ENCODE results near the gene HMGCL. TPM values are rescaled to one million over a fixed set of nuclear protein-coding genes. Genes with fewer than 3 reads are reported as not detected.

Gene HMGCL
- total RNA-seq, 1 experiment from 2014 or later, result 41.8 TPM

- DNase-seq (ENCODE audit: low read depth), result no peak
Measured at GRCh38 chr1:23776217-23776616, 49.0 kb downstream of the HMGCL start.

DNA sequence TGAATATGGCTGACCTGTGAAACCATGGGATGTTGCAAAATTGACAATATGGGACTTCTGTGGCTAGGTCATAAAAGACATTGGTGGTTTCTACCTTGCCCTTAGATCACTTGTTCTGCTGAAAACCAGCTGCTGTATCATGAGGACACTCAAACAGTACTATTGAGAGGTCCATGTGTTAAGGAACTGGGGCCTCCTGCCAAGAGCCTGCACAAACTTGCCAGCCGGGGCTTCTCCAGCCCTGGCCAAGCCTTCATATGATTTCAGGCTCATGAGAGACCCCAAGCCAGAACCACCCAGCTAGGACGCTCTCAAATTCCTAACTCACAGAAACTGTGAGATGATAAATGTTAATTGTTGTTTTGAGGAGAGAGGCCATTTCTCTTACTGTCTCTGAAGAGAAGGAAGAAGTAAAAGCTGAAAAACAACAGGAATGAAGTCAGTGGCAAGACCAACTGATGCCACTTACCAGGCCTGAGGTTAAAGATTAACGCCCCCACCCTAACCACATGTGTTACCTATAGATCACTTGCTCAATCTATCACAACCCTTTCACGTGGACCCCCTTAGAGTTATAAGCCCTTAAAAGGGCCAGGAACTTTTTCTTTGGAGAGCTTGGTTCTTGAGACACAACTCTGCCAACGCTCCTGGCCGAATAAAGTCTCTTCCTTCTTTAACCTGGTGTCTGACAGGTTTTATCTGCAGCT lies 50.9 kb downstream of the HMGCL start:
- no peak for DNase-seq (ENCODE audit: low read depth)

DNA sequence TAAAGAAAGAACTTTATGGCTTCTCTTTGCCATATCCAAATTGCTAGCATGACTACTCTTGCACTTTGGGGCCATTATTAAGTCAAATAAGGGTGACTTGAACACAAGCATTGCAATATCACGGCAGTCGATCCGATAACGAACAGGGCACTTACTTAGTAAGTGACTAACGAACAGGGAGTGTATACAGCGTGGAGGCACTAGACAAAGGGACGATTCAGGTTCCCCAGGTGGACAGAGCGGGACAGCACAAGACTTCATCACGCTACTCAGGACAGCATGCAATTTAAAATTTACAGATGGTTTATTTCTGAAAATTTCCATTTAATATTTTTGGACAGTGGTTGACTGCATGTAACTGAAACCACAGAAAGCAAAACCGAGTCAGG lies 52.4 kb downstream of the HMGCL start:
- no peak for DNase-seq (ENCODE audit: low read depth)

- peak; percentile 82 for DNase-seq (ENCODE audit: low read depth)
Measured at GRCh38 chr1:23772049-23772853, 53.0 kb downstream of the HMGCL start.

DNA sequence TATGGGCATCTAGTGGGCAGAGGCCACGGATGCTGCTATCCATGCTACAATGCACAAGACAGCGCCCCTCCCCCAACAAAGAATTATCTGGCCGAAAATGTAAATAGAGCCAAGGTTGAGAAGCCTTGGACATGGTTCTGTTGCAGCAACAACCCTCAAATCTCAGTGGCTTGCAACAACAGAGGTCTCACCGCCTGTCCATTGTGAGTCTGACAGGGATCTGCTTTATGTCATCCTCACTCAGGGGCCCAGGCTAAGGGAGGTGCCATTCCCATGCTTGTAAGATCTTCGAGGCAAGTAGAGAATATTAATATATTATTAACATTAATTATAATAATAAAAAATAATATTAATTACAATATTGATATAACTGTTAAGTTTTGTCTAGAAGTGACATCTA lies 56.5 kb downstream of the HMGCL start:
- DNase-seq (ENCODE audit: low read depth), result no peak

DNA sequence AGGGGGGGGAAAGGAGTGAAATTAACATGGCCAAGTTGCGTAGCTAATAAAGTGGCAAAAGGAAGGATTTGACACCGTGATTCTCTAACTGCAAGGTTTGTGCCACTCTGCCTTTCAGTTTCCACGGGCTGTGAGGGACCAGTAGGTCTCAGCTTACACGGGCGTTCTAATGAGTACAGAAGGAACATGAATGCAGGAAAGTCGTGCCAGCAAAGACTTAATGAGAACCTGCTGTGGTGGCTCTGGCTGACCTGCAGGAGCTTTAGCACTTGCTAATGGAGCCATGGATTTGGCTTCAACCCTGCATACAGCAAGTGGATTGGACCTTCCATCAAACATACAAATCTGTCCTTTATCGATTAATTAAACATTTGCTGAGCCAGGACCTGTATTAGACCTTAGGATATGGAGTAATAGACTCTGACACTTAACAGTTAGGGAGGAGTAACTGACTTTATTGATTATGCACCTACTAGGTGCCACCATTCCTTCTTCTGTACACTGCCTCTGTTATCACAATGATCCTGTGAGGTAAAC lies 62.1 kb downstream of the HMGCL start:
- DNase-seq (ENCODE audit: low read depth), result no peak

DNA sequence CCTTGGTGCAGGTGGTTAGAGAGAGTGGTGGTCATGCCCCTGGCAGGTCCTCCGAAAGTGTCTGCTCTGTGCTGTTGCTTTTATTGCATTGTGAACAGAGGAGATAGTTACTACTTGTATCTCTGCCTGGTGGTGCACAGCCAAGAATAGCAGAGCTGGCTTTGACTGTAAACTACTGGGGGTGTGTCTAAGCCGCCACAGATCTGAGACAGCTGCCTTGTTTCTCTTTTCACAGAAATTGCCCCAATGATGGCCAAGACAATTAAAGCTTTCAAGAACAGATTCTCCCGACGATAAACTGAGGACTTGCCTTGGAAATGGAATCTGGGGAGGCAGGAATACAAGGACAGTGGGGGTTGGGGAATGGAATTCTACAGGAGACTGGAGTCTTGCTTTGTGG lies 66.0 kb downstream of the HMGCL start:
- no peak for DNase-seq (ENCODE audit: low read depth)

DNA sequence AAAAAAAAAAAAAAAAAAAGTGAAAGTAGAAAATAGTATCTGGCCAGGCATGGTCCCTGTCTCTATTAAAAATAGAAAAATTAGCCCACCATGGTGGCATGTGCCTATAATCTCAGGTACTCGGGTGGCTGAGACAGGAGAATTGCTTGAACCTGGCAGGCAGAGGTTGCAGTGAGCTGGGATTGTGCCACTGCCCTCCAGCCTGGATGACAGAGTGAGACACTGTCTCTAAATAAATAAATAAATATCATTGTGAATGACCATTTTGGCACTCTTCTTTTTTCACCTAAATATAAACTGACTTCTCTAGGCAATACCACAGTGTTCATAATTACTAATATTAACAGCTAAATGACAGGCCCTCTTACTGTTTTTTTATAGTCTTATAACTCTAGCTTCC lies 67.4 kb downstream of the HMGCL start:
- DNase-seq (ENCODE audit: low read depth), result no peak

DNA sequence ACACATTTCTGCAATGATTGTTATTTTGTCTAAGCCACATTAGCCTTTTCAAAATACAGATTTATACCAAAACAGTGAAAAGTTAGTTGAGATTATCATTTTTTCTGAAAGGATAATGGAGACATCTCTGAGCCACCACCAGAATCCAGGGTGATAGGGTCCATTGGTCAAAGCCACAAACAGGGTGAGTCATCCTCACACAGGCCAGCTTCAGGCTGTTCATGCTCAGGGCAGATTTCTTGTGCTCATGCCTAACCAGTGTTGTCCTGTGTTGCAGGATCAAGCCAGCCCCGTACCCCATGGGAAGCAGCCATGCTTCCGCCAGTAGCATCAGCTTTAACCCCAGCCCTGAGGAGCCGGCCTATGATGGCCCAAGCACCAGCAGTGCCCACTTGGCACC lies 68.6 kb downstream of the HMGCL start:
- peak; percentile 83 for DNase-seq (ENCODE audit: low read depth)

DNA sequence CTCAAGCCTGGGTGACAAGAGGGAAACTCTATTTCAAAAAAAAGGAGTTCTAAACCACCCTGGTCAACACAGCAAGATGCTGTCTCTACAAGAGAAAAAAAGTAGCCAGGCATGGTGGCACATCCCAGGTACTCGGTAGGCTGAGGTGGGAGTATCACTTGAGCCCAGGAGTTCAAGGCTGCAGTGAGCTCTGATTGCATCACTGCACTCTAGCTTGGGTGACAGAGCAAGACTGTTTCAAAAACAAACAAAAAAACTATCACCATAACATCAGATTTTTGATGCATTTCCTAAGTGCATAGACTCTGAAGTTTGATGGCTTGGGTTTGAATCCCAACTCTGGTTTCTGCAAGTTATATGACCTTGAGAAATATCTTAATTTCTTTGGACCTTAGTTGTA lies 72.3 kb downstream of the HMGCL start:
- DNase-seq (ENCODE audit: low read depth), result no peak

Other genes starting within 250 kb of the HMGCL start
- 897 and 1,213 TPM in 2 replicates for gene RPL11, start 133.6 kb downstream of the HMGCL start, total RNA-seq (2014; rRNA removed; shearing (Covaris generic))
- gene ELOA, start 82.0 kb downstream of the HMGCL start, total RNA-seq (2014; rRNA removed; shearing (Covaris generic)), result 57.6 and 74.5 TPM in 2 replicates
- gene PITHD1, start 47.0 kb downstream of the HMGCL start, total RNA-seq (2014; rRNA removed; shearing (Covaris generic)), result 81.8 and 95.6 TPM in 2 replicates
- 52.5 and 71.7 TPM in 2 replicates for gene LYPLA2, start 34.3 kb downstream of the HMGCL start, total RNA-seq (2014; rRNA removed; shearing (Covaris generic))
- gene GALE, start 24.7 kb downstream of the HMGCL start, total RNA-seq (2014; rRNA removed; shearing (Covaris generic)), result 64.3 and 80.7 TPM in 2 replicates
- 65.9 and 67.4 TPM in 2 replicates for gene FUCA1, start 42.9 kb upstream of the HMGCL start, total RNA-seq (2014; rRNA removed; shearing (Covaris generic))
- not detected in 2 replicates for gene CNR2, start 87.9 kb upstream of the HMGCL start, total RNA-seq (2014; rRNA removed; shearing (Covaris generic))
- 89.5 and 148 TPM in 2 replicates for gene PNRC2, start 134.4 kb upstream of the HMGCL start, total RNA-seq (2014; rRNA removed; shearing (Covaris generic))
- 74.6 and 108 TPM in 2 replicates for gene SRSF10, start 154.9 kb upstream of the HMGCL start, total RNA-seq (2014; rRNA removed; shearing (Covaris generic))

Data from M059J (cell line).